Liver (tissue), 3 donors: ENCODE data around the gene COL4A1.

Experiments used
- FOXA1 ChIP-seq: IDR thresholded peaks from 2 replicates; pipeline ENCODE4 v1.6.1; 2016; ENCODE audit warnings: antibody characterized with exemption
- GABPA ChIP-seq, 2 donors: IDR thresholded peaks in 1 of 2; conservative IDR thresholded peaks in 1 of 2; 2 replicates each; pipeline ENCODE4 v1.6.1; 2016; ENCODE audit warnings: antibody characterized with exemption in 2 of 2, mild to moderate bottlenecking in 1 of 2, moderate library complexity in 1 of 2
- MAX ChIP-seq: IDR thresholded peaks from 2 replicates; pipeline ENCODE4 v1.6.1; 2016; ENCODE audit warnings: antibody characterized with exemption
- RAD21 ChIP-seq, 2 donors: IDR thresholded peaks; 2 replicates each; pipeline ENCODE4 v1.6.1; 2016; ENCODE audit warnings: antibody characterized with exemption in 2 of 2, mild to moderate bottlenecking in 2 of 2
- REST ChIP-seq: IDR thresholded peaks from 2 replicates; pipeline ENCODE4 v1.6.1; 2016; ENCODE audit warnings: antibody characterized with exemption, mild to moderate bottlenecking
- RXRA ChIP-seq, 2 donors: IDR thresholded peaks; 2 replicates each; pipeline ENCODE4 v1.6.1; 2017 to 2018; ENCODE audit warnings: antibody characterized with exemption in 2 of 2, mild to moderate bottlenecking in 1 of 2
- SP1 ChIP-seq: IDR thresholded peaks from 2 replicates; pipeline ENCODE4 v1.6.1; 2018; ENCODE audit warnings: antibody characterized with exemption, mild to moderate bottlenecking
- TAF1 ChIP-seq: conservative IDR thresholded peaks from 2 replicates; pipeline ENCODE4 v1.6.1; 2016; ENCODE audit warnings: antibody characterized with exemption, mild to moderate bottlenecking
- YY1 ChIP-seq: IDR thresholded peaks from 2 replicates; pipeline ENCODE4 v1.6.1; 2016; ENCODE audit warnings: antibody characterized with exemption, mild to moderate bottlenecking
- TF ChIP-seq, protein P1 (sequence below): fragments of 150-350 bp; IDR thresholded peaks from 2 replicates; pipeline ENCODE4 v1.5.1; 2017; ENCODE audit warnings: improper control_type of control experiment, low read depth, low read length; ENCODE audit not compliant: missing input control
- donor health status: healthy.
- donor health status: healthy.

DNA sequence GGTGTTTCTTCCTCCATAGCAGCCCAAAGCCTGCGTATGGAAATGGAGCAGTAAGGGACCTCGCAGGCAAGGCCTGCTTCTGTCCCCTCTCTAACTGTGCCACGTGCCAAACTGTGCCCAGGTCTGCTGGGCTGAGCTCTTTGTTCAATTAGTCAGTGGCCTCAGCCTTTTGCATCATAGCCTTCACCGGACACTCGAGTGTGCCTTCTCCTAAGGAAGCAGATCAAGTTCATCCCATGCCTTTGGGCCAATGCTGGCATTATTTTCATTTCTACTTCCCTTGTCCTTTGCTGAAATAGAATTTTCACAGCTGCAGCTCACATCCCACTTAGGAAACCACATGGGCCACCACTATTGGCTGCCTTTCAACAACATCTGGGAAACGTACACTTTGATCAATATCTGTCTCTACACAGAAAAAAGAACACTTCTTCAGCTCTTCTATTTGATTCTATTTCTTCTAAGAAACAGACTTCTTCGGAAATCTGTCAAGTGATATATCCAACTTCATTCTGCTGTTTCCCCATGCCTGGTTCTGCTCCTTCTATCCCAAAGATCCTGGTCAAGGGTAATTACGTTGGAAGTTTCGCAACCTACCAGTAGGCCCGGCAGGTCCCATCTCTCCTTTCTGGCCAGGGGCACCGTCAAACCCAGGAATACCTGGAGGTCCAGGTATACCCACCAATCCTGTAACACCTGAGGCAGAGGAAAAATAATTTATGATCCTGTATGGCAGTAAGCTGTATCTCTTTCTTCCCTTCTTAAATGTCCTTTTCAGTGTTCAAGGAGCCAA lies 143.9 kb downstream of the COL4A1 start:
- TF ChIP-seq, protein P1, sequence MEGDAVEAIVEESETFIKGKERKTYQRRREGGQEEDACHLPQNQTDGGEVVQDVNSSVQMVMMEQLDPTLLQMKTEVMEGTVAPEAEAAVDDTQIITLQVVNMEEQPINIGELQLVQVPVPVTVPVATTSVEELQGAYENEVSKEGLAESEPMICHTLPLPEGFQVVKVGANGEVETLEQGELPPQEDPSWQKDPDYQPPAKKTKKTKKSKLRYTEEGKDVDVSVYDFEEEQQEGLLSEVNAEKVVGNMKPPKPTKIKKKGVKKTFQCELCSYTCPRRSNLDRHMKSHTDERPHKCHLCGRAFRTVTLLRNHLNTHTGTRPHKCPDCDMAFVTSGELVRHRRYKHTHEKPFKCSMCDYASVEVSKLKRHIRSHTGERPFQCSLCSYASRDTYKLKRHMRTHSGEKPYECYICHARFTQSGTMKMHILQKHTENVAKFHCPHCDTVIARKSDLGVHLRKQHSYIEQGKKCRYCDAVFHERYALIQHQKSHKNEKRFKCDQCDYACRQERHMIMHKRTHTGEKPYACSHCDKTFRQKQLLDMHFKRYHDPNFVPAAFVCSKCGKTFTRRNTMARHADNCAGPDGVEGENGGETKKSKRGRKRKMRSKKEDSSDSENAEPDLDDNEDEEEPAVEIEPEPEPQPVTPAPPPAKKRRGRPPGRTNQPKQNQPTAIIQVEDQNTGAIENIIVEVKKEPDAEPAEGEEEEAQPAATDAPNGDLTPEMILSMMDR = no peak
- TF ChIP-seq RAD21 (IDR thresholded peaks at IDR 0.05) (no peak), FOXA1 (no peak), YY1 (no peak), SP1 (no peak), TAF1 (no peak), MAX (no peak), GABPA (IDR thresholded peaks at IDR 0.05 in 1 of 2, conservative IDR thresholded peaks at IDR 0.05 in 1 of 2) (no peak), RXRA (IDR thresholded peaks at IDR 0.05) (no peak), REST (no peak)
